ENCODE data around the gene ELF4.

- no peak for TF ChIP-seq CTCF (conservative IDR thresholded peaks at IDR 0.05)
- TF ChIP-seq ZFX (IDR thresholded peaks at IDR 0.05) = no peak
Measured at GRCh38 chrX:130103605-130104004, 6.7 kb downstream of the ELF4 start.
